Astrocyte (in vitro differentiated cells and primary cell): ENCODE measurements around the gene ST6GALNAC3. TPM values are rescaled to one million over a fixed set of nuclear protein-coding genes. Genes with fewer than 3 reads are reported as not detected.

Experiments used
- DNase-seq: peaks from one replicate; pipeline ENCODE4 v3.0.0-alpha.2; 2010; ENCODE audit warnings: low read depth
- FAIRE-seq: peaks from 2 replicates; lab custom pipeline; 2011; peaks lifted over from hg19 to GRCh38; lab: Jason Lieb, UNC
- H2AFZ ChIP-seq: 2 replicates; pipeline ENCODE4 v1.6.0; 2012; ENCODE audit warnings: low read depth, low read length, inconsistent platforms
- H3K27ac ChIP-seq: 2 replicates; pipeline ENCODE4 v1.5.1; 2011; ENCODE audit warnings: low read depth, low read length, inconsistent platforms
- H3K27me3 ChIP-seq: 2 replicates; pipeline ENCODE4 v1.6.0; 2011; ENCODE audit warnings: low read length, inconsistent platforms; ENCODE audit not compliant: insufficient read depth
- H3K36me3 ChIP-seq: 2 replicates; pipeline ENCODE4 v1.5.1; 2011; ENCODE audit warnings: low read length, inconsistent platforms; ENCODE audit not compliant: insufficient read depth
- H3K4me1 ChIP-seq: 2 replicates; pipeline ENCODE4 v1.5.1; 2011; ENCODE audit warnings: low read length, inconsistent platforms; ENCODE audit not compliant: insufficient read depth
- H3K4me2 ChIP-seq: 2 replicates; pipeline ENCODE4 v1.6.0; 2012; ENCODE audit warnings: low read length, inconsistent platforms
- H3K4me3 ChIP-seq: 2 replicates; pipeline ENCODE4 v1.5.1; 2011; ENCODE audit warnings: low read depth, mild to moderate bottlenecking, low read length, inconsistent platforms; ENCODE audit not compliant: insufficient read depth
- H3K79me2 ChIP-seq: 2 replicates; pipeline ENCODE4 v1.6.0; 2012; ENCODE audit warnings: mild to moderate bottlenecking, low read length, inconsistent platforms; ENCODE audit not compliant: insufficient read depth
- H3K9ac ChIP-seq: 2 replicates; pipeline ENCODE4 v1.6.0; 2012; ENCODE audit warnings: mild to moderate bottlenecking, low read length, inconsistent platforms
- H3K9me3 ChIP-seq: 2 replicates; pipeline ENCODE4 v1.5.1; 2012; ENCODE audit warnings: low read depth, mild to moderate bottlenecking, low read length, inconsistent platforms; ENCODE audit not compliant: insufficient read depth
- H4K20me1 ChIP-seq: 2 replicates; pipeline ENCODE4 v1.6.0; 2012; ENCODE audit warnings: low read length, inconsistent platforms; ENCODE audit not compliant: insufficient read depth
- H3K27ac Mint-ChIP-seq: one replicate; pipeline ENCODE4 v1.8.0; 2021; ENCODE audit warnings: mild to moderate bottlenecking, mixed read lengths; ENCODE audit not compliant: unreplicated experiment
- H3K27me3 Mint-ChIP-seq: one replicate; pipeline ENCODE4 v1.8.0; 2021; ENCODE audit warnings: low read depth, mixed read lengths; ENCODE audit not compliant: unreplicated experiment
- H3K36me3 Mint-ChIP-seq: one replicate; pipeline ENCODE4 v1.8.0; 2021; ENCODE audit warnings: low read depth, mixed read lengths; ENCODE audit not compliant: unreplicated experiment
- H3K4me1 Mint-ChIP-seq: one replicate; pipeline ENCODE4 v1.8.0; 2021; ENCODE audit warnings: low read depth, mixed read lengths; ENCODE audit not compliant: unreplicated experiment
- H3K4me3 Mint-ChIP-seq: one replicate; pipeline ENCODE4 v1.8.0; 2021; ENCODE audit warnings: mild to moderate bottlenecking, moderate library complexity, mixed read lengths; ENCODE audit not compliant: unreplicated experiment
- H3K9me3 Mint-ChIP-seq: one replicate; pipeline ENCODE4 v1.8.0; 2021; ENCODE audit warnings: mild to moderate bottlenecking, mixed read lengths; ENCODE audit not compliant: unreplicated experiment
- CTCF ChIP-seq: IDR thresholded peaks from 2 replicates; pipeline ENCODE4 v1.5.1; 2011; ENCODE audit warnings: low read depth, mild to moderate bottlenecking, inconsistent platforms, low read length, moderate library complexity; ENCODE audit not compliant: insufficient read depth
- EZH2 ChIP-seq: IDR thresholded peaks from 2 replicates; pipeline ENCODE4 v1.6.1; 2012; ENCODE audit warnings: mild to moderate bottlenecking, low read length, inconsistent platforms; ENCODE audit not compliant: insufficient read depth
- total RNA-seq: library from RNA; stranded (reverse); gene quantifications from 2 replicates; pipeline ENCODE4 v1.2.1, GENCODE V29; 2021

Gene ST6GALNAC3
- total RNA-seq, 1 donor from 2014 or later = 3.2 TPM

- DNase-seq = no peak
- Mint-ChIP-seq H3K4me1 (no peaks in the 10 kb centered on the region), H3K9me3 (peaks cover 5% of the 10 kb centered on the region), H3K4me3 (no peak overlapping the region), H3K36me3 (no peaks in the 10 kb centered on the region), H3K27me3 (peaks cover 10% of the 10 kb centered on the region), H3K27ac (no peak overlapping the region)
- Histone ChIP-seq H3K9ac (no peak overlapping the region), H4K20me1 (no peaks in the 10 kb centered on the region), H3K4me3 (no peak overlapping the region), H3K4me1 (no peaks in the 10 kb centered on the region), H3K4me2 (no peak overlapping the region), H3K27ac (no peak overlapping the region), H2AFZ (no peak overlapping the region), H3K79me2 (no peaks in the 10 kb centered on the region), H3K27me3 (no peaks in the 10 kb centered on the region), H3K36me3 (no peaks in the 10 kb centered on the region), H3K9me3 (no peaks in the 10 kb centered on the region)
- FAIRE-seq = no peak
- TF ChIP-seq CTCF (no peak), EZH2 (no peak)
Measured at GRCh38 chr1:76343356-76343755, 268.8 kb downstream of the ST6GALNAC3 start.

GRCh38 chr1:76351655-76352054, 277.1 kb downstream of the ST6GALNAC3 start:
- FAIRE-seq = no peak
- Histone ChIP-seq H3K79me2 (no peaks in the 10 kb centered on the region), H3K4me3 (no peak overlapping the region), H2AFZ (no peak overlapping the region), H3K4me1 (no peaks in the 10 kb centered on the region), H4K20me1 (no peaks in the 10 kb centered on the region), H3K27me3 (no peaks in the 10 kb centered on the region), H3K36me3 (no peaks in the 10 kb centered on the region), H3K4me2 (no peak overlapping the region), H3K27ac (no peak overlapping the region), H3K9ac (no peak overlapping the region), H3K9me3 (no peaks in the 10 kb centered on the region)
- Mint-ChIP-seq H3K36me3 (no peaks in the 10 kb centered on the region), H3K9me3 (no peaks in the 10 kb centered on the region), H3K4me3 (no peak overlapping the region), H3K27me3 (no peaks in the 10 kb centered on the region), H3K27ac (no peak overlapping the region), H3K4me1 (peaks cover 4% of the 10 kb centered on the region)
- no peak for DNase-seq
- TF ChIP-seq CTCF (no peak), EZH2 (no peak)

GRCh38 chr1:76352741-76353435, 278.3 kb downstream of the ST6GALNAC3 start:
- H3K27ac Mint-ChIP-seq = no peak overlapping the region
- DNase-seq (no peak), FAIRE-seq (no peak)
- Histone ChIP-seq H3K9ac (no peak overlapping the region), H3K27ac (no peak overlapping the region), H3K4me2 (no peak overlapping the region), H3K4me1 (no peaks in the 10 kb centered on the region), H3K27me3 (no peaks in the 10 kb centered on the region), H3K9me3 (no peaks in the 10 kb centered on the region), H4K20me1 (no peaks in the 10 kb centered on the region), H2AFZ (no peak overlapping the region), H3K79me2 (no peaks in the 10 kb centered on the region), H3K36me3 (no peaks in the 10 kb centered on the region), H3K4me3 (no peak overlapping the region)
- peaks cover 4% of the 10 kb centered on the region for H3K4me1 Mint-ChIP-seq
- no peaks in the 10 kb centered on the region for H3K36me3 Mint-ChIP-seq
- H3K27me3 Mint-ChIP-seq = no peaks in the 10 kb centered on the region
- TF ChIP-seq CTCF = no peak
- no peak overlapping the region for H3K4me3 Mint-ChIP-seq
- no peaks in the 10 kb centered on the region for H3K9me3 Mint-ChIP-seq
